ENCODE results near the gene TTC28.

Gene TTC28

DNA sequence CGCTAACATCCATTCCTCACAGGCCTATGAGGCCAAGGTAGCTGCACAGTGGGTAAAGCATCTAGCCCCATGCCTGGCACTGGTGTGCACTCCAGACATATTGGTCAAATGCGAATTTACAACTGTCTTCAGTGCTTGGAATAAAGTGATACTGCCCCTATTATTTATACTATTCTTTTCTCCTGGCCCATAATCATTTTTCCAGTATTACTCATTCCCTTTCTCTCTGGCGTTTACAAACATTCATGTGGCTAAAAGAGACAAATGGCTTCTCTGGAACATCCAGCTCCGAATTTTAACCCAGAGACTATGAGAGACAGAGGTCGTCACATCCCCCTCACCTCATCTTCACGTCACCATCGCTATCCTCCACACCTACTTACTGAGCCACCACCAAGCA, 673.4 kb downstream of the TTC28 start:
- TF ChIP-seq, protein P1, sequence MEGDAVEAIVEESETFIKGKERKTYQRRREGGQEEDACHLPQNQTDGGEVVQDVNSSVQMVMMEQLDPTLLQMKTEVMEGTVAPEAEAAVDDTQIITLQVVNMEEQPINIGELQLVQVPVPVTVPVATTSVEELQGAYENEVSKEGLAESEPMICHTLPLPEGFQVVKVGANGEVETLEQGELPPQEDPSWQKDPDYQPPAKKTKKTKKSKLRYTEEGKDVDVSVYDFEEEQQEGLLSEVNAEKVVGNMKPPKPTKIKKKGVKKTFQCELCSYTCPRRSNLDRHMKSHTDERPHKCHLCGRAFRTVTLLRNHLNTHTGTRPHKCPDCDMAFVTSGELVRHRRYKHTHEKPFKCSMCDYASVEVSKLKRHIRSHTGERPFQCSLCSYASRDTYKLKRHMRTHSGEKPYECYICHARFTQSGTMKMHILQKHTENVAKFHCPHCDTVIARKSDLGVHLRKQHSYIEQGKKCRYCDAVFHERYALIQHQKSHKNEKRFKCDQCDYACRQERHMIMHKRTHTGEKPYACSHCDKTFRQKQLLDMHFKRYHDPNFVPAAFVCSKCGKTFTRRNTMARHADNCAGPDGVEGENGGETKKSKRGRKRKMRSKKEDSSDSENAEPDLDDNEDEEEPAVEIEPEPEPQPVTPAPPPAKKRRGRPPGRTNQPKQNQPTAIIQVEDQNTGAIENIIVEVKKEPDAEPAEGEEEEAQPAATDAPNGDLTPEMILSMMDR (IDR thresholded peaks at IDR 0.05; ENCODE audit: low read depth, low read length, missing control alignments): no peak
- no peak for DNase-seq (ENCODE audit: low read depth)
- no peak overlapping the region for H3K4me3 ChIP-seq (ENCODE audit: low read depth, low read length)

DNA sequence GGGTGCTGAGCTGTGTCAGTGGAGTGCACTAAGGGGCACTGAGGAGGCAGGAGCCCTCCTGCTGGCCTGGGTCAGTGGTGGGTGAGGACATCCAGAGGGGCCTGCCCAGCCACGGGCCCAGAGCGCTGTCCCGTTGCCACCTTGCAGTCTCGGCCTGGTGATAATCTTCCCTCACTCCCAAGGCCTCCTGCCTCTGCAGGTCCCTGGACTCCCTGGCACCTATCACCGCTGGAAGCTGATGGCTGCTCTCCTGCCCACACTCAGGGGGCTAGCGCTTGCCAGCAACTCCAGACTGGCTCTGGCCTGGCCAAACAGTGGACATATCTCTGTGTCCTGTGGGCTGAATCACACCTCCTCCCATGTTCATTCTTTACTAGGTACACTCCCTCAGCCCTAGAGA, 674.1 kb downstream of the TTC28 start:
- H3K4me3 ChIP-seq (ENCODE audit: low read depth, low read length): no peak overlapping the region
- TF ChIP-seq, protein P1 (IDR thresholded peaks at IDR 0.05; ENCODE audit: low read depth, low read length, missing control alignments): no peak
- DNase-seq (ENCODE audit: low read depth): no peak

DNA sequence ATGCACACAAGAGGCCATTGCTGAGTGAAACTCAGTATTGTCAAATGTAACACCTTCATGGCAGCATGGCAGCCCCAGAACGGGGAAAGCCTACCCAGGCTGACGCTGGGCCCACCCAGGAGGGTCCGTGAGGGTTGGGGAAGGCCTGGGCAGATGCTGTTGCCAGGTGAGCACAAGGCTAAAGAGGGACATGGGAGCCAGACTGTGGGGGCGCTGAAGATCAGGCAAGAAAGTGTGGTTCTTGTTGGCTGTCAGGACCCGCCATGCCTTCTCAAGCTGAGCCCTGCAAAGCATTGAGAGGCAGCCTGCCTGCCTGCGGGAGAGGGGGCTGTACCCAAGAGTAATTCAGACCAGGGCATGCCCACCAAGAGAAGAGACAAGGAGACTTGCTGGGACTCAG, 675.6 kb downstream of the TTC28 start:
- TF ChIP-seq, protein P1 (IDR thresholded peaks at IDR 0.05; ENCODE audit: low read depth, low read length, missing control alignments): no peak
- no peak overlapping the region for H3K4me3 ChIP-seq (ENCODE audit: low read depth, low read length)
- no peak for DNase-seq (ENCODE audit: low read depth)

DNA sequence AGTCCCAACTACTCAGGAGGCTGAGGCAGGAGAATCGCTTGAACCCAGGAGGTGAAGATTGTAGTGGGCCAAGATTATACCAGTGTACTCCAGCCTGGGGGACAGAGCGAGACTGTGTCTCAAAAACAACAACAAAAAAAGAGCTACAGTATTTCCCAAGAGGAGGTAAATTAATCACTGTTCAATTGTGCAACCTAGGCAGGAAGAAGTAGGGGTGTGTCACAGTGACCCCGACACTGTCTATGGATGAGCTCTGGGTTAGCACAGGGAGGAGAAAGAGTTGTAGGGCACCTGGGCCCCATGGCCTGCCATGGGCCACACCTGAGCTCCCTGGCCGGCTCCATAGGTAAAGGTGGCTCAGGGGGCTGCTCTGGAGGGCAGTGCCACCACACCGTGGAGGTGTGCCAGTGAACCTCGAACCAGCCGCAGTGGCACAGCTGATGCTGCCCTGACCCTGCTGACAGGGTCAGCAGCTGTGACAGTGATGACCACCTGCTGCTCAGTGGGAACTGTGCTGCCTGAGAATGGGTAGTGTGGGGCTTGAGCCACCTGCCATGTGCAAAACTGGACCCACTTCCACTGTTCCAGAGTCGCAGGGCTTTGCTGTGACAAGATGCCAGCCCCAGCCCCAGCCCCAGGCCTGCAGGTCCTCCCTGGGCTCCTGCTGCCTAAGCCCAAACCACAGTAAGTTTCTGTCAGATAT, 676.6 kb downstream of the TTC28 start:
- DNase-seq (ENCODE audit: low read depth): no peak
- H3K4me3 ChIP-seq (ENCODE audit: low read depth, low read length): no peak overlapping the region
- TF ChIP-seq, protein P1 (IDR thresholded peaks at IDR 0.05; ENCODE audit: low read depth, low read length, missing control alignments): no peak

DNA sequence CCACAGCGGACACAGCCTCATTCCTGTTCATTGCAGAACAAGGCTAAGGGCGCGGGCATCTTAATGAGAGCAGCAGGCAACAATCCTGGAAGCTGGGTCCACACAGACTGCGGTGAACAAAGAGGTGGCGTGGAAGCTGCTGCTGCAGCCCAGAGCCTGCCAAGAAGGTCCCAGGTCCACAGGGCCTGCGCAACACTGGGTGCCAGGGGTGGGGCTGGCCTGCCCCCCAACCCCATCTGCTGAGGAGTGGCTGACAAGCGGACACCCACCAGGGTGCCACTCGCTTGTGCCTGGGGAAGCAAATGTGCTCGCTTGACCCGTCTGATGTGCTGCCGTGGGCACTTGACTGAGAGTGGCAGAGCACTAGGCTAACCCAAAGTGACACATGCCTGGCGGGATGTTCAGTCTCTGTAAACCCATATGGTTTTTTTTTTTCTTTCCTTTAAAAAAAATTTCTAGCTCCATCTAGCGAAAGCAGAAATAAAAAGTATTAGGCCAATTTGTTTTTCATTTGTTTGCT, 677.4 kb downstream of the TTC28 start:
- H3K4me3 ChIP-seq (ENCODE audit: low read depth, low read length): no peak overlapping the region
- TF ChIP-seq, protein P1 (IDR thresholded peaks at IDR 0.05; ENCODE audit: low read depth, low read length, missing control alignments): no peak
- DNase-seq (ENCODE audit: low read depth): no peak

DNA sequence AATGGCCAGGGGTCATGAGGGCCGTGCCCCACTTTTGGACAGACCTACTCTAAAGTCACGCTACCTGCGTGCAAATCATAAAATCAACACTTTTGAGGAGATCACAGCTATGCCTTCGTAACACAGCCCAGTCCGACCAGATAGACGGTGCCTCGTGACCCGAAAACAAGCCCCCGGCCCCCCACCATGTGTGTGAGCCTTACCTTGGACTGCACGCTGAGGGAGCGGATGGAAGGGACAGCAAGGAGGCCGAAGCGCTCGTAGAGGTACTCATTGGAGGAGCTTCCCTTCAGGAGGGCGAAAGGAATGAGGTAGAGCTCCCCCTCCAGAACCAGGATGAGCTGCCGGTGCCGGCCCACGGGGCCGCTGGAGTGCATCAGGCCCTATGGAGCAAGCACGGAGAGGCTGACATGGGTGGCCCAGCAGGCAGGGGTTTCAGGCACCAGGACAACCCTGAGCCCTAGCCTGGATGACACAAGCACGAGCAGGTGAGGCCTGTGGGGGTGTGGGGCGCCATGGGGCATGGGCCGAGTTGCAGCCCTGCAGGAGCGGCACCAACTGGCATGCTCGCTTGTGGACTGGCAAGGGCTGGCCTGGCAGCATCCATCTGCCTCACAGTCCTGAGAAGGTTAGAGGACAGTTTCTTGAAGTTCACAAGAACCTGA, 678.3 kb downstream of the TTC28 start:
- TF ChIP-seq, protein P1 (IDR thresholded peaks at IDR 0.05; ENCODE audit: low read depth, low read length, missing control alignments): no peak
- DNase-seq (ENCODE audit: low read depth): no peak
- H3K4me3 ChIP-seq (ENCODE audit: low read depth, low read length): no peak overlapping the region
